Neuronal stem cell (in vitro differentiated cells): Measurements from ENCODE around the gene CADM3.

Source experiments
- DNase-seq: peaks from one replicate; pipeline ENCODE4 v3.0.0-alpha.2; 2013; ENCODE audit warnings: low spot score
- H2AFZ ChIP-seq: one replicate; pipeline ENCODE4 v1.6.1; 2013; ENCODE audit warnings: mild to moderate bottlenecking, low read length, inconsistent platforms
- H2AK5ac ChIP-seq: 2 replicates; pipeline ENCODE4 v1.6.1; 2013; ENCODE audit warnings: low read depth, mild to moderate bottlenecking, inconsistent platforms, low read length, moderate library complexity, mixed read lengths
- H2BK120ac ChIP-seq: 2 replicates; pipeline ENCODE4 v1.6.1; 2013; ENCODE audit warnings: low read depth, mild to moderate bottlenecking, inconsistent platforms, low read length, moderate library complexity, mixed read lengths
- H2BK12ac ChIP-seq: one replicate; pipeline ENCODE4 v1.6.1; 2013; ENCODE audit warnings: low read length, inconsistent platforms
- H2BK15ac ChIP-seq: 2 replicates; pipeline ENCODE4 v1.6.1; 2013; ENCODE audit warnings: mild to moderate bottlenecking, low read length, inconsistent platforms, mixed read lengths
- H2BK5ac ChIP-seq: one replicate; pipeline ENCODE4 v1.6.1; 2013; ENCODE audit warnings: inconsistent platforms, mild to moderate bottlenecking, low read length, moderate library complexity
- H3K14ac ChIP-seq: one replicate; pipeline ENCODE4 v1.6.1; 2013; ENCODE audit warnings: low read length, inconsistent platforms
- H3K18ac ChIP-seq: 2 replicates; pipeline ENCODE4 v1.6.1; 2013; ENCODE audit warnings: low read length, inconsistent platforms
- H3K23ac ChIP-seq: 2 replicates; pipeline ENCODE4 v1.6.1; 2013; ENCODE audit warnings: low read depth, mild to moderate bottlenecking, mixed read lengths, low read length, inconsistent platforms; ENCODE audit not compliant: poor library complexity
- H3K27ac ChIP-seq: replicated peaks from 3 replicates; pipeline ENCODE4 v1.5.1; 2013; ENCODE audit warnings: low read length, inconsistent platforms
- H3K27me3 ChIP-seq, 3 experiments: 2 replicates each; pipeline ENCODE4 v1.6.1; 2013; ENCODE audit warnings: low read length in 3 of 3, mild to moderate bottlenecking in 2 of 3, inconsistent platforms in 1 of 3, low read depth in 1 of 3, mixed read lengths in 1 of 3, moderate library complexity in 1 of 3; ENCODE audit not compliant: control insufficient read depth in 3 of 3, insufficient read depth in 3 of 3
- H3K36me3 ChIP-seq, 2 donors: replicated peaks in 1 of 2; 2 replicates each; pipeline ENCODE4 v1.6.1; 2013; ENCODE audit warnings: low read length in 2 of 2; ENCODE audit not compliant: control insufficient read depth in 2 of 2, insufficient read depth in 2 of 2
- H3K4ac ChIP-seq: 2 replicates; pipeline ENCODE4 v1.6.1; 2013; ENCODE audit warnings: inconsistent platforms, mild to moderate bottlenecking, low read length, moderate library complexity
- H3K4me1 ChIP-seq, 2 donors: 1 replicate in 1 of 2; 2 replicates in 1 of 2; pipeline ENCODE4 v1.6.1; 2013; ENCODE audit warnings: low read length in 2 of 2, low read depth in 1 of 2; ENCODE audit not compliant: control insufficient read depth in 2 of 2, insufficient read depth in 1 of 2
- H3K4me2 ChIP-seq: one replicate; pipeline ENCODE4 v1.6.1; 2013; ENCODE audit warnings: mild to moderate bottlenecking, low read length, inconsistent platforms; ENCODE audit not compliant: insufficient read depth, poor library complexity, severe bottlenecking
- H3K4me3 ChIP-seq, 2 donors: 2 replicates each; pipeline ENCODE4 v1.5.1; 2013; ENCODE audit warnings: low read length in 2 of 2, mild to moderate bottlenecking in 2 of 2, inconsistent platforms in 1 of 2, moderate library complexity in 1 of 2
- H3K79me1 ChIP-seq: one replicate; pipeline ENCODE4 v1.6.1; 2013; ENCODE audit warnings: low read depth, mild to moderate bottlenecking, inconsistent platforms, low read length, moderate library complexity
- H3K9ac ChIP-seq: one replicate; pipeline ENCODE4 v1.6.1; 2013; ENCODE audit warnings: mild to moderate bottlenecking, low read depth, low read length, inconsistent platforms; ENCODE audit not compliant: poor library complexity
- H3K9me3 ChIP-seq, 2 donors: replicated peaks in 1 of 2; 2 replicates each; pipeline versions ENCODE3 to v1.6.1; 2013; ENCODE audit warnings: low read length in 2 of 2, mild to moderate bottlenecking in 2 of 2, inconsistent platforms in 1 of 2, low read depth in 1 of 2, mixed read lengths in 1 of 2, moderate library complexity in 1 of 2; ENCODE audit not compliant: control insufficient read depth in 2 of 2, insufficient read depth in 1 of 2
- H4K8ac ChIP-seq: one replicate; pipeline ENCODE4 v1.6.1; 2013; ENCODE audit warnings: low read depth, mild to moderate bottlenecking, inconsistent platforms, low read length, moderate library complexity
- H4K91ac ChIP-seq: one replicate; pipeline ENCODE4 v1.6.1; 2013; ENCODE audit warnings: low read length, low read depth, mild to moderate bottlenecking, inconsistent platforms; ENCODE audit not compliant: poor library complexity
- WGBS, 2 donors: extraction: QIAGEN DNeasy Blood & Tissue Kit; methylation state at CpG; one replicate each; pipeline ENCODE4 v1.1.7; 2013; ENCODE audit warnings: missing lambda C conversion rate in 2 of 2, mixed read lengths in 1 of 2; ENCODE audit not compliant: insufficient read length in 2 of 2, insufficient replicate concordance in 1 of 2; ENCODE audit errors: extremely low coverage in 2 of 2; 5-methylcytosine and 5-hydroxymethylcytosine counted together

Gene CADM3

GRCh38 chr1:159144571-159144970 is 26.8 kb upstream of the CADM3 start:
- Histone ChIP-seq H3K4me3 (no peak overlapping the region), H2AFZ (no peak overlapping the region), H3K36me3 (no peaks in the 10 kb centered on the region), H4K91ac (no peak overlapping the region), H3K18ac (no peak overlapping the region), H3K79me1 (no peaks in the 10 kb centered on the region), H2BK5ac (no peak overlapping the region), H3K4ac (no peak overlapping the region), H3K9me3 (no peaks in the 10 kb centered on the region), H2BK12ac (no peak overlapping the region), H3K27ac (no peak overlapping the region), H3K27me3 (no peaks in the 10 kb centered on the region), H3K23ac (no peak overlapping the region), H2BK120ac (no peak overlapping the region), H3K14ac (no peak overlapping the region), H2BK15ac (no peak overlapping the region), H3K4me1 (peaks cover 7% of the 10 kb centered on the region in 2 donors), H4K8ac (no peak overlapping the region), H3K9ac (no peak overlapping the region), H2AK5ac (no peak overlapping the region), H3K4me2 (no peak overlapping the region)
- no CpG with 5 or more reads among the region's 3 CpGs for WGBS, 2 donors
- no peak for DNase-seq

GRCh38 chr1:159146980-159147379 is 24.4 kb upstream of the CADM3 start:
- Histone ChIP-seq H3K18ac (no peak overlapping the region), H3K79me1 (no peaks in the 10 kb centered on the region), H3K23ac (no peak overlapping the region), H2BK15ac (no peak overlapping the region), H3K4me2 (no peak overlapping the region), H4K91ac (no peak overlapping the region), H3K9ac (no peak overlapping the region), H2AK5ac (no peak overlapping the region), H3K14ac (no peak overlapping the region), H3K27ac (no peak overlapping the region), H4K8ac (no peak overlapping the region), H3K4me1 (peaks cover 6% of the 10 kb centered on the region in 2 donors), H3K9me3 (no peaks in the 10 kb centered on the region), H2BK5ac (no peak overlapping the region), H3K36me3 (no peaks in the 10 kb centered on the region), H2AFZ (no peak overlapping the region), H3K4me3 (no peak overlapping the region), H2BK120ac (no peak overlapping the region), H3K27me3 (no peaks in the 10 kb centered on the region), H2BK12ac (no peak overlapping the region), H3K4ac (no peak overlapping the region)
- DNase-seq = no peak
- no CpG with 5 or more reads among the region's 3 CpGs for WGBS, 2 donors

GRCh38 chr1:159152031-159152430 is 19.4 kb upstream of the CADM3 start:
- no peak for DNase-seq
- Histone ChIP-seq H3K4ac (no peak overlapping the region), H3K23ac (no peak overlapping the region), H3K4me3 (no peak overlapping the region), H2AK5ac (no peak overlapping the region), H3K36me3 (no peaks in the 10 kb centered on the region), H2BK5ac (no peak overlapping the region), H2BK12ac (no peak overlapping the region), H4K8ac (no peak overlapping the region), H3K18ac (no peak overlapping the region), H2BK15ac (no peak overlapping the region), H3K9me3 (no peaks in the 10 kb centered on the region), H3K79me1 (no peaks in the 10 kb centered on the region), H3K14ac (no peak overlapping the region), H3K9ac (no peak overlapping the region), H3K4me2 (no peak overlapping the region), H2AFZ (no peak overlapping the region), H4K91ac (no peak overlapping the region), H3K4me1 (no peaks in the 10 kb centered on the region), H3K27me3 (no peaks in the 10 kb centered on the region), H3K27ac (no peak overlapping the region), H2BK120ac (no peak overlapping the region)
- WGBS, 2 donors = no CpG with 5 or more reads among the region's 3 CpGs

GRCh38 chr1:159161001-159161718 is 10.3 kb upstream of the CADM3 start:
- Histone ChIP-seq H3K4me1 (peaks cover 4% of the 10 kb centered on the region in 2 donors), H2AK5ac (no peak overlapping the region), H3K18ac (no peak overlapping the region), H3K36me3 (no peaks in the 10 kb centered on the region), H3K27me3 (no peaks in the 10 kb centered on the region), H2AFZ (no peak overlapping the region), H2BK5ac (no peak overlapping the region), H3K14ac (no peak overlapping the region), H3K9me3 (no peaks in the 10 kb centered on the region), H3K27ac (no peak overlapping the region), H3K79me1 (no peaks in the 10 kb centered on the region), H3K4me3 (peak overlapping the region in 1 of 2 donors; percentile 57), H3K4ac (no peak overlapping the region), H2BK12ac (no peak overlapping the region), H3K9ac (no peak overlapping the region), H3K23ac (no peak overlapping the region), H4K91ac (no peak overlapping the region), H2BK120ac (no peak overlapping the region), H2BK15ac (no peak overlapping the region), H3K4me2 (no peak overlapping the region), H4K8ac (no peak overlapping the region)
- whole genome bisulfite sequencing, 2 donors = no CpG with 5 or more reads among the region's 4 CpGs
- peak; percentile 71 for DNase-seq
